GM18868 (cell line): ENCODE measurements around the gene SCMH1.
A peak's percentile ranks its signal among the peaks of the same experiment; 100 is the strongest.
"Not testable (repeated sequence)": the region's sequence is repeated elsewhere in the genome, so short reads cannot be mapped to it uniquely, and the experiment has no call there.

Experiments
- ATAC-seq: cut with Tn5 transposase; IDR thresholded peaks from one replicate; pipeline ENCODE4 v1.9.1; 2021; ENCODE audit warnings: mild to moderate bottlenecking, moderate library complexity; ENCODE audit not compliant: unreplicated experiment

SCMH1 gene

DNA sequence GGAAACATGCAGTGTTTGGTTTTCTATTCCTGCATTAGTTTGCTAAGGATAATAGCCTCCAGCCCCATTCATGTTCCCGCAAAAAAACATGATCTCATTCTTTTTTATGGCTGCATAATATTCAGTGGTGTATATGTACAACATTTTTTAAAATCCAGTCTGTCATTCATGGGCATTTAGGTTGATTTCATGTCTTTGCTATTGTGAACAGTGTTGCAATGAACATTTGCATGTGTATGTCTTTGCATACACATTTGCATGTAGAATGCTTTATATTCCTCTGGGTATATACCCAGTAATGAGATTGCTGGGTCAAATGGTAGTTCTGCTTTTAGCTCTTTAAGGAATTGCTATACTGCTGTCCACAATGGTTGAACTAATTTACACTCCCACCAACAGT, 9.0 kb upstream of the SCMH1 start:
- ATAC-seq: not testable (repeated sequence)

DNA sequence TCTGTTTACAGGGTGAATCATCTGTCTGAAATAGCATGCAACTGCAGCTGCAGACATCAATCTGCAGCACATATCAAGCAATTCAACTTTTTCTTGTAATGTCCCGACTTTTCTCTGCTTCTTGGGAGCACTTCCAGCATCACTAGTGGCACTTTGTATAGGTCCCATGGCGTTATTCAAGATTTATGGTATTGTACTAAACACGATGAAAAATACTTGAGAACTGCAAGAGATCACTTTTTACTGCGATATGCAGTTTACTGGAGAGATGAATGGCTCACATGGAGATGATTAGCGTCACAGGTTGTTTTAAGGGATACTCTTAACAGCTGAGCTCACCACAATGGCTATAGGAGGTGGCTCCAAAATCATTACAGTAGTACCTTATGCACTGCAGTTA, 7.2 kb upstream of the SCMH1 start:
- ATAC-seq: no peak

DNA sequence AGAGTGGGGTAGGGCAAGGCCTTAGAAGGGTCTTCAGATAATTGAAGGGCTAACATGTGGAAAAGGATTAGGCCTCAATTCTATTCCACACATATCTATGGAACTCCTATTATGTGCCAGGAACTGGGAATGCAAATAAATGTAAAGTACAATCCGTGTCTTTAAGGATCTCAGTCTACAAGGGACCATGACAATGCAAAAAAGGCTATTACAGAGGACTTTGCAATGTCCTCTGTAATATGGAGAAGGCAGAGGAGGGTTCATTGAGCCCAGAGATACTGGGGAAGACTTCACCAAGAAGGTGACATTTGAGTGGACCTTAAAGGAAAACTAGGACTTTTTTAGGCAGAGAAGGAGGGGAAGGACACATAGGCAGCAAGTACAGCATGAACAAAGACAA, 4.5 kb upstream of the SCMH1 start:
- no peak for ATAC-seq

DNA sequence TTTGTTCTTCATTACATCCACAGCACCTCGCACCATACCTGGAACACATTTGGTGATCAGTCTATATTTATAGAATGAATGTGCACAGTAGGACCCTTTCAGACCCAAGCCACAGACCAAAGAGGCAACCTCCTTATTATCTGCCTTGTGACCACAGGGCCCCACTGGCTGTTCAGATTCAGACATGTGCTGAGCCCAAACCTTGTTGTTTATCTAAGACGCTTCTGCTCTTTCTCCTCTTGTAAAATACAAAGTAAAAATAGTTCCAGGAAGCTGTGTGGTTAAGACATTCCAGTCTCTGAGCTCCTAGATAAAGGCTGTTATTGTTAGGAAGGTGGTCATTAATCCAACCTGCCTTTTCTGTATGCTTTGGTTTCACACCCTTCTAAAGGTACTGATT, 3.6 kb upstream of the SCMH1 start:
- ATAC-seq: no peak

DNA sequence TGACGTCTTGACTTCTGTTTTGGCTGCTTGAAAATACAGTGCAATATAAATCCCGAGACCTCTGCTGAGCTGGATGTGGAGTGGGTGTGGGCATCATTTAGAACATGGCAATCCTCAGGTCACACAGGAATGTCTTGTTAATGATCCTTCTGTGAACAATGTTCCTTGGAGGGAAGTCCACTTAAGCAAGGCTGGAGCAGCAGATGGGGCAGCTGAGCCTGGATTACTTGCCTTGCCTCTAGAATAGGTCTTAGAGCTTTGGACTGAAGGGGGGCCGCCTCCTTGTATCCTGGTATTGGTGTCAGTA, 926 bp upstream of the SCMH1 start:
- no peak for ATAC-seq

DNA sequence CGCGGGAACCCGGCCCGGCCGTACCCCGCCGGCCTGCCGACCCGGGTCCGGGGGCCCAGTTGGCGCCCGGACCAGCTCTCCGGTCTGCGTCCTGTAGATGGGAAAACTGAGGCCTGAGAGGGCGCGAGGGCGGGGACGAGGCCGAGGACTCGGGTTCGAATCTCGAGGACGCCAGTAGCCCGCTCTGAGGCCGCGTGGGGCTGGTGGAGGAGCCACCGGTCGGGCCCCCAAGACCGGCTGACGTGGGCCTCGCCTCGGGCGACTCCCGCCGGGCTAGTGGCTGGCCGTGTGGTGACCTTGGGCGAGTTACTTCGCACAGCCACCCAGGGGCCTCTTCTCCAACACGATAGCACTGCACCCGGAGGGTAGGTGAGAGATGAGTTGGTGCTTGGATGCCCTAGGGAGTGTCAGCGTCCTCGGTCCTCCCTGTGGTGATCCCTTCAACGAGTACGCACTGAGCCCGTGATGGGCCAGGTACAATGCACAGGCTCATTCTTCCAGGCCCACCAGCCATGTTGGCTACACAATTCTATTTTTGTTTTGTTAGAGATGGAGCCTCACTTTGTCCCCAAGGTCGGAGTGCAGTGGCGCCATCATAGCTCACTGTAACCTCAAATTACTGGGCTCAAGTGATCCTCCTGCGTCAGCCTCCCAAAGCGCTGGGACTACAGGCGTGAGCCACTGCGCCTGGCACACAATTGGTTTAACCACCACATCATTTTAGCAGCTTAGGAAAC, 404 bp upstream of the SCMH1 start:
- ATAC-seq: peak; percentile 12

DNA sequence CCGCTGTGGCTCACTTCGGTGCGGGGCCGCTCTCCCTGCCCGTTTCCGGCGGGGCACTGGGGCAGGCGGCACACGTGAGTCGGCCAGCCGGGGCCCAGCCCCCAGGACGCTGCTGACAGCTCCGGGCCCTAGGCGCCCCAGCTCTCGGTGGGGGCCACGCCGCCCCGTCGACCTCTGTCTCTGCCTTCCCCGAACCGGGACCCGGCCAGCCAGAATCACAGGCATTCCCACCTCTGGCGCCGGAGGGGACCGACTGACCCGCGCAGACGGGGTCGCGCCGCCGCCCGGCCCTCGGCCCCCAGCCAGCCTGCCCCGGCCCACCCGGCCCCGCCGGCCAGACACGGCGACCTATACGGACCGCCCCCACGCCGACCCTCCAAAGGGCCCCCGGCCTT, 755 bp downstream of the SCMH1 start:
- peak; percentile 66 for ATAC-seq

DNA sequence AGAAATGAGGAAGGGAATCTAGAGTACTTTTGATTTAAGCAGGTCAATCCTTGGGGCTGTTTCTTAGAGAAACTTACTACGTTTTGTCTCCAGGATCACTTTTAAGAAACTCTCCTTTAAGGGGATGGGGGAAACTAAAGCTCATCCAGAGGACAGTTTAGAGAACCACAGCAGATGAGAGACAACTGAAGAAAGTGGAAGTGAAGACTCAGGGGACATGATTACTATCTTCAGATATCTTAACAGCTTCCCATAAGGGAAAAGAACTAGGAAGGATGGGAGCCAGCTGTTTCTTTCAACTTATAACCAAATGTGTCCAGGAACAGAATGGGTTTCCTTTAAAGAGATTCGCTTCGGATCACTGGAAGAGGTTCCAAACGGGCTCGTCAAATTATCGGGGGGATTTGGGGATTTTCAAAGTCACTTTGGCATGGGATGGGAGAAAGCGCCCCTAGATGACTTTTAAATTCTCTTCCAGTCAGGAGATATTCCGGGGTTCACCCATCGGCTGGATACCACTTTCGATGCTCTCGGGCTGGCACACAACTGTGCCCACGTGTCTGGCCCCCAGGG, 1.2 kb downstream of the SCMH1 start:
- no peak for ATAC-seq

DNA sequence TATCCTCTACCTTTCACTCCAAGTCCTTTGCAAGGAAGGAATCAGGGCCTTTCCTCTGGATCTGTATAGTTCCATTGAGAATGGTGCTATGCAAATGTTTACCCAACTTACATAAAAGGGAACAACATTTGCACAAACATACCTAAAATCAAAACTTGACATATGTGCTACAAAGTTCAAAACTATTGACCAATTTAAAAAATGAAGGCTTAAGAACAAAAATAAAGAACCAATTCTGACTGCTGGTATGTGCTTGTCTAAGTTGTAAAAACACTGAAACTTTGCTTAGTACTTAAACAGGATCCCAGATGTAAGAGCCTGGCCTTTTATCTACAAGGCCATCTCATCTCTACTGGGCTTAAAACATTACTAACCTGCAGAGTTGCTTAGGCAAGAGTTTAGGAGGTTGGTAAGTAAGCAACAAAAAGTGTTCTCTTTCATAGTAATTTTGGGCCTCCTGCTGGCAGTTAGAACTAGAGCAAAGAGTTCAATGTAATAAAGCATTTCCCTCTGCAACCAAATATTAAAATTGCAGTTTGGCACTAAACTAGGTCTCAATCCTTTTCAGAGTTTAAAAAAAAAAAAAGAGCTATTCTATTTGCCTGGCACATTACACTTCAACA, 2.0 kb downstream of the SCMH1 start:
- ATAC-seq: no peak

DNA sequence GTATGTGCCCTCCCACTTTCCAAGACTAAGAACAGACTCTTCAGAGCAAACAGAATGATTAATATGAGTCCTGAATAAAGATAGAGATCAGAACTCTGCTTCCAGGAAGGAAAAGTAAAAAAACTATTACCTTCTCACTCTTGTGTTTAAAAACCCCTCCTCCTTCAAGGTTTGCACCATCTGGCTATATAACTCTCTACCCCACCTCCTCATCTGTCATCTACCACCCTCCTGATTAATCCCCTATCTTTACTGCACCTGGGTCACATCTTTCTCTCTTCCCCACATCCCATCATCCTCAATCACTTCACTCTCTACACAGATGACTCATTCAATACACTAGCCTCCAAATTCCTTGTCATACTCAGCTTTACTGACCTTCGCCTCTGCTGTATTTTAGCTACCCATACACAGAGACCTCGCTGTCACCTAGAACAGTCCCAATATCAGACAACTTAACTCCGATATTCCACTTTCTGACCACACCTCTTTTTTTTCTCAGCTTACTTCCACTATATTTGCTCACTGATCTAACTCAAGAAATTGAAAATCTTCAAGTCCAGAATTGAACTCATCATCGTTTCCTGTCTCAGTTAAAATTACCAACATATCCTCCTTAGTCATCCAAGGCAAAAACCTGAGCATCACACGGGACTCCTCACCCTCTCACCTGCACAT, 3.7 kb downstream of the SCMH1 start:
- ATAC-seq: no peak

DNA sequence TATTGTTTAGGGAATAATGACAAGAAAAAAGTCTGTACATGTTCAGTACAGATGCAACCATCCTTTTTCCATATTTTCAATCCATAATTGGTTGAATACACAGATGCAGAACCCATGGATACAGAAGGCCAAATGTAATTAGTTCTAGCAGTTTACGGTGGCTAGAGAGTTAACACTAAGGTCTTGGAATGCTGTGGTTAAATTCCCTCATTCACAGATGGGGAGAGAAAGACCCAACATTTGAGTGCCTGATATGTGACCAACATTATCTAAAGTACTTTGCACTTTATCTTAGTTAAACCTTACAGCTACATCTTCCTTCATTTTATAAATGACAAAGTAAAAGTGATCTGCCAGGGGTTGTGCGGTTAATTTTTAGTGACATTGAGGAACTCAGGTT, 5.3 kb downstream of the SCMH1 start:
- ATAC-seq: no peak

DNA sequence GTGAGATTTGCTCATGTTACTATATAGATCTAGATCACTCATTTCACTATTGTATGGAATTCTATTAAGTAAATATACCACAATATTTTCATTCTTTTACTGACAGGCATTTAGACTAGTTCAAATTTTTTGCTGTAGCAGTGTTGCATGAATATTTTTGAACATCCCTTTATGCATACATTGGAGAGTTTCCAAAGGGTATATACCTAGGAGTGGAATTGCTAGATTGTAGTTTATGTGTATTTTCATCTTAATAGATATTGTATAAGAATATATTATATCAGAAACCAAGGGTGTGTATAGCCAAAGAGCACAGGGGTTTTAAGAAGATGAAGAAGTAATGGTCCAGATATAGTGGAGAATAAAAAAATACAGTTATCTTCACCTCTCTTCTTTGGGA, 6.2 kb downstream of the SCMH1 start:
- ATAC-seq: no peak

DNA sequence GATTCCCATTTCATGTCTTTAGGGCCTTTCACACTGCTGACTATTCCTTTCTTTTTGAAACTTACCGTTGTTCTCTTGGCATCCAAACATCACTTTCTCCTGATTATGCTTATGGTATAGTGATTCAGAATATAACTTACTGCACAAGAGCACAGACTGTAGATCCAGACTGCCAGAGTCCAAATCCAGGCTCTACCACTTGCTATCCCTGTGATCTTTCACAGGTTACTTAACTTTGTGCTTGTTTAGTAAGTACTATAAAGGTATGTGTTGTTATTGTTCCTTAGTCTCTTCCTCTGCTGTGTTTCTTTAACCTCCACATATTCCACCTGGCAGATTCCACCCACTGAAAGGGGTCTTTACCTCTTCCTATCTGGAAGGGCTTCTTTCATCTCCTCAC, 8.4 kb downstream of the SCMH1 start:
- ATAC-seq: no peak

DNA sequence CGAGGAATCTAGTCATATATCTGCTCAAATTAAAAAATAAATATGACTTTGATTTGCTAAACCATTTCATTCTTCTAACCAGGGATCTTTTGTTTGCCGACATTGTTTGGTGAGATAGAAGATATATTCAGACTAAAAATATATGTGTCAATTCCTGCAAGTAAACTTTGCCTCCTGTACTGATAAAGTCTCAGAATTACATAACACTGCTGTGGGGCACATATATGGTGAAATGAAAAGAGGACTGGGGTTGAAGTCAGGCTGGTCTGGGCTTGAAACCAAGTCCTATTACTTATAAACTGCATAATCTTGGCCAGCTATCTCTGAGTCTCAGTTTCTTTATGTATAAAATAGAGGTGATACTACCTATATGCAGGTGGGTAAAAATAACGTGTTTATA, 9.8 kb downstream of the SCMH1 start:
- no peak for ATAC-seq

DNA sequence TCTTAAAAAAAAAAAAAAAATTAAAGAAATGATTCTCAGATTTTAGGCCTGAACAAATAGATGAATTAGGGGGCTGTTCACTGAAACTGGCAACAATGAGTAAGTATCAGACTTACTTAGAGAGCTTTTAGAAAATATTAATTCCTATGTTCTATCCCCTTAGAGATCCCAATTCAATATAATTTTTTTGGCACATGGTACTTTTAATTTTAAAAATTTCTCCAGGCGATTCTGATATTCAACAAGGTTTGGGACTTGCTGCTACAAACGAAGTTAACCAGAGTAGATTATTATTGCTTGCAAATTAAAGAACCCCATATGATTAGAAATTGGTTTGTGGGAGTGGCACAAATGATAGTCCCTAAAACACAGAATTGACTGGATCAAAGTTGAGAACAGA, 11.4 kb downstream of the SCMH1 start:
- ATAC-seq: no peak

DNA sequence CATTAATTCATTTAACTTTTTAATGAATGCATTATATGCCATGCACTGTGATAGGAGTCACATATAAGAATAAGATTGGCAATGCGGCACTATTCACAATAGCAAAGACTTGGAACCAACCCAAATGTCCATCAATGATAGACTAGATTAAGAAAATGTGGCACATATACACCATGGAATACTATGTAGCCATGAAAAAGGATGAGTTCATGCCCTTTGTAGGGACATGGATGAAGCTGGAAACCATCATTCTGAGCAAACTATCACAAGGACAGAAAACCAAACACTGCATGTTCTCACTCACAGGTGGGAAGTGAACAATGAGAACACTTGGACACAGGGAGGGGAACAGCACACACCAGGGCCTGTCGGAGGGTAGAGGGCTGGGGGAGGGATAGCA, 12.9 kb downstream of the SCMH1 start:
- ATAC-seq: not testable (repeated sequence)

DNA sequence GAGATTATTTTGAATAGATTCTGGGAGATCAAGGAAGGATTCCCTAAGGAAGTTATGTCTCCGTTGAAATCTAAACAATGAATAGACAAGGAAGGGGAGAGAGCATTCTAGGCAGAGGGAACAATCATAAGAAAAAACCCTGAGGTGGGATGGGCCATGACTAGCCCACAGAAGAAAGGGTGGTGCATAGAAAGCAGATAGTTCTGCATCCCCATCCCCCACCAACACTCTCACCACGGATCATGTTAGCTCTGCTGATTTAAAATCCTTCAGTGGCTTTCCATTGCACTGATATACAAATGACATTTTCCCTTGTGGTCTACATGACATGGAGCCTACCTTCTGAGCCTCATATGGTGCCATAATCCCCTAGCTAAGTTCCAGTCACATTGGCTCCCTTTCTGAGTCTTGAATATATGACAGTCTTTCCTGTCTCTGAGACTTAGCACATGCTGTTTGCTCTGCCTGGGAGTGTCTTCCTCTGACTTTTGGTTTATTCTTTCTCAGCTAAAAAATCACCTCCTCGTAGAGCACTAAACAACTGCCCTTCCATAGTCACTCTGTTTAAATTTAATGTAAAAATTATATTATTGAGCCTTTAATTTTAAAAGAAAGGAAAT, 15.2 kb downstream of the SCMH1 start:
- ATAC-seq: no peak

DNA sequence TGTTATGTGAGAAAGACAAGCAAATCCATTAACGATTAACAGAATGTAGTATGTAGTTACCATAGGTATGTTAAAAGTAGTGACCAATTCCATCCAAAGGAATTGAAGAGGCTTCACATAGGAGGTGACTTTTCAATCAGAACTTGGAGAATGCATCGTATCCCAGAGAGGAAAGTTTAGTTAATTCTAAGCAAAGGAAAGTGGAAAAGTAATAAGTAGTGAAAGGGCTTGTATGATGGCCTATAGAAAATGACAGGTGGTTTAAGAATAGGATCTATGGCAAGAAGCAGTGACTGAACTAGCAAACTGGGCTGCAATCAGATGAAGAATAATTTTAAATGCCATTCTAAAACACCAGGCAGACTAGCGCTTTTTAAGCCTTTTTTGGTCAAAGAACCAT, 16.6 kb downstream of the SCMH1 start:
- ATAC-seq: no peak

DNA sequence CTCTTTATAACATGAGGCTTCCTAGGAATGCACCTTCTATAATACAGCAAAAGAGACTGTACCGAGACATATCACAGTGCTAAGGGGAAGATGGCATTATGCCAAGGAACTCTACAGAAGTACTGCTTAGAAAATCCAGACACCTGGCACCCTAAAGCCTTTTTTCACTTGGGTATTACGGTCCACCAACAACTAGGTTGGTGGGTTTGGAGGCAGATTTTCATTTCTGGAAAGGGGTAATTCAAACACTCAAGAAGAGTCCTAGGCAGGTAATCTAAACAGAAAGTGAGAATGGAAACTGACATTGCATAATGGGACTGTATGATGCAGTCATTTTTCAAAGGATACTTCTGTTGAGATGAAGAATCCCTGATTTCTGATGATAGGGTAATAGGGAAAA, 19.6 kb downstream of the SCMH1 start:
- no peak for ATAC-seq

DNA sequence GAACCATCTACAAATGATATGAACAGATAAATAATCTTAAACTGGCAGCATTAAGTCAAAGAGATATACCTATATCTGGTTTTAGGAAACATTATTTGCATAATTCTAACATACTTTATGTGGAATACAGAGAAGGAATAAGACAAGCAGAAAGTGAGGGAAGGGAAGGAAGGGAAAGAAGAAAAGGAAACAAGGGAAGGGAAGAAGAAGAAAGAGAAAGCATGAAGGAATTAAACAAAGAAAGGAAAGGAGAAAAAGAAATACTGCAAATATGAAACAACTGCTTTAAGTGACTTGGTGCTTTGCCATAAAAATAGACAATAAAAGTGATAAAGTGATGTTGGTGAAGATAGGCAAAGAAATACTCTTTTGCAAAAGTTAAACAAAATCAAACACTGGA, 20.1 kb downstream of the SCMH1 start:
- ATAC-seq: no peak

DNA sequence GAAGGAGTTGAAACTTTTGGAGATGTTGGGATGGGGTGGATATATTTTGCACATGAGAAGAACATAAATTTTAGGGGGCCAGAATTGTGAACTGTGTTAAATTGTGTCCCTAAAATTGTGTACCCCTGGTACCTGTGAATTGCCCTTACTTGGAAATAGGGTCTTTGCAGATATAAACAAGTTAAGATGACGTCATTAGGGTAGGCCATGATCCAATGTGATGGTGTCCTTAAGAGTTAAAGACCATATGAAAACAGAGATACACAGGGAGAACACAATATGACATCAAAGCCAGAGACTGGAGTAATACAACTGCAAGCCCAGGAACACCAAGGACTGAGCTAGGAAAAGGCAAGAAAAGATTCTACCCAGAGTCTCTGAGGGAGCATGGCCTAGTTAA, 24.0 kb downstream of the SCMH1 start:
- no peak for ATAC-seq

DNA sequence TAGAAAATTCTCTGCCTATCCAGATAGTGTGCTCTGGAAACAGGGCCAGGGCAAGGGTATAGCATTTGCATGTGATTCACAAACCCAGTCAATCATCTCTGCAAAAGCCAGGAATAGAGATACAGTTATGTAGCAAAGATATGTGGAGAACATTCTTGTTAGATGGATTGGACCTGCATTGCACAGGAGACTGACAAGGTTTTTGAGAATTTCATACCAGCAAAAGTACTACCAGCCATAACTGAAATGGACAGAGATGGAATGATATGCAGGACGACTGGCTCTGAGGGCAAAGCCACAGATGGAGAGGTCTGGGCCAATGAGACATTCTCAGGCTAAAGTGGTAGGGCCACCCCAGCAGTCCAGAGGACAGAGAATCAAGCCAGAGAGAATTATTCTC, 24.7 kb downstream of the SCMH1 start:
- ATAC-seq: no peak
